ENCODE data around the gene SNX20.

SNX20 gene

DNA sequence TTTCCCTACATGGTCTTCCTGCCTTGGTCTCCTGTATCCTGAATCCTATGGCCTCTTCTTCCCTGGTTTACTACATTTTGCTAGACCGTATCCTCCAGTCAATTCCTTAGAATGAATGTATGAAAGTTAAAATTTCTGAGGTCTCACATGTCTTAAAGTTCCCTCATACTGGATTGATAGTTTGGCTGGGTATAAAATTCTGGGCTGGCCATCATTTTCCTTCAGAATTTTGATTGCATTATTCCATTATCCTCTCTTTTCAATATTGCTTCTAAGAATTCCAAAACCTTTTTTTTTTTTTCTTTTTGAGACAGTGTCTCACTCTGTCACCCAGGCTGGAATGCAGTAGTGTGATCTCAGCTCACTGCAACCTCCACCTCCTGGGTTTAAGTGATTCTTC, 23.1 kb upstream of the SNX20 start:
- no peak for TF ChIP-seq EZH2phosphoT487 (IDR thresholded peaks at IDR 0.05; ENCODE audit: low read depth)
- TF ChIP-seq, protein P1, sequence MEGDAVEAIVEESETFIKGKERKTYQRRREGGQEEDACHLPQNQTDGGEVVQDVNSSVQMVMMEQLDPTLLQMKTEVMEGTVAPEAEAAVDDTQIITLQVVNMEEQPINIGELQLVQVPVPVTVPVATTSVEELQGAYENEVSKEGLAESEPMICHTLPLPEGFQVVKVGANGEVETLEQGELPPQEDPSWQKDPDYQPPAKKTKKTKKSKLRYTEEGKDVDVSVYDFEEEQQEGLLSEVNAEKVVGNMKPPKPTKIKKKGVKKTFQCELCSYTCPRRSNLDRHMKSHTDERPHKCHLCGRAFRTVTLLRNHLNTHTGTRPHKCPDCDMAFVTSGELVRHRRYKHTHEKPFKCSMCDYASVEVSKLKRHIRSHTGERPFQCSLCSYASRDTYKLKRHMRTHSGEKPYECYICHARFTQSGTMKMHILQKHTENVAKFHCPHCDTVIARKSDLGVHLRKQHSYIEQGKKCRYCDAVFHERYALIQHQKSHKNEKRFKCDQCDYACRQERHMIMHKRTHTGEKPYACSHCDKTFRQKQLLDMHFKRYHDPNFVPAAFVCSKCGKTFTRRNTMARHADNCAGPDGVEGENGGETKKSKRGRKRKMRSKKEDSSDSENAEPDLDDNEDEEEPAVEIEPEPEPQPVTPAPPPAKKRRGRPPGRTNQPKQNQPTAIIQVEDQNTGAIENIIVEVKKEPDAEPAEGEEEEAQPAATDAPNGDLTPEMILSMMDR (IDR thresholded peaks at IDR 0.05; ENCODE audit: low read depth, low read length), result no peak
- no peak overlapping the region for H3K27ac ChIP-seq (ENCODE audit: low read length)
- no peak overlapping the region for H3K4me2 ChIP-seq (ENCODE audit: low read length)
- no peaks in the 10 kb centered on the region for H3K79me2 ChIP-seq (ENCODE audit: low read length)
- peaks cover 24% of the 10 kb centered on the region for H3K36me3 ChIP-seq (replicated peaks; ENCODE audit: low read depth, low read length)
- peaks cover 22% of the 10 kb centered on the region for H3K9me3 ChIP-seq (ENCODE audit: insufficient read depth, low read length)
- no peaks in the 10 kb centered on the region for H4K20me1 ChIP-seq (ENCODE audit: insufficient read depth, low read length)
- no peak overlapping the region for H3K9ac ChIP-seq (ENCODE audit: low read length)
- no peaks in the 10 kb centered on the region for H3K27me3 ChIP-seq (ENCODE audit: low read depth, low read length)
- no peak overlapping the region for H3K4me3 ChIP-seq (ENCODE audit: low read length)
- no peak overlapping the region for H2AFZ ChIP-seq (ENCODE audit: low read depth, low read length)
- H3K4me1 ChIP-seq (ENCODE audit: low read length), result peaks cover 32% of the 10 kb centered on the region

DNA sequence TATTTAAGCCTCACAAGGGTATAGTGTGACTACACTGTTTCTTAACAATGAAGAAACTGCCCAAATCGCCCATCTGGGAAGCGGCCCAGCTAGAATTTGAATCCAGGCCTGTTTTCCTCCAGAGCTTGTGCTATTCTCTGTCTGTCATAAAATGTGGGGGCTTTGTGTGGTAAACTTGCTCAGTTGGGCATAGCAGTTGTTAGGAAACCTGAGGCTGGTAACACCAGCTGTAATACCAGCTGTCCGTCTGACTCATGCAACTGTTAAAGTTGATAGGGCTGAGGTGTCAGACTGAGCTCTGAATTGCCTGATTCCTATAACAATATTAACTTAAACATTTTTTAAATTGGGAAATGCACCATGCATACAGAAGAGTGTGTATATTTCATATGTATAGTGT, 21.6 kb upstream of the SNX20 start:
- H3K4me3 ChIP-seq (ENCODE audit: low read length), result no peak overlapping the region

DNA sequence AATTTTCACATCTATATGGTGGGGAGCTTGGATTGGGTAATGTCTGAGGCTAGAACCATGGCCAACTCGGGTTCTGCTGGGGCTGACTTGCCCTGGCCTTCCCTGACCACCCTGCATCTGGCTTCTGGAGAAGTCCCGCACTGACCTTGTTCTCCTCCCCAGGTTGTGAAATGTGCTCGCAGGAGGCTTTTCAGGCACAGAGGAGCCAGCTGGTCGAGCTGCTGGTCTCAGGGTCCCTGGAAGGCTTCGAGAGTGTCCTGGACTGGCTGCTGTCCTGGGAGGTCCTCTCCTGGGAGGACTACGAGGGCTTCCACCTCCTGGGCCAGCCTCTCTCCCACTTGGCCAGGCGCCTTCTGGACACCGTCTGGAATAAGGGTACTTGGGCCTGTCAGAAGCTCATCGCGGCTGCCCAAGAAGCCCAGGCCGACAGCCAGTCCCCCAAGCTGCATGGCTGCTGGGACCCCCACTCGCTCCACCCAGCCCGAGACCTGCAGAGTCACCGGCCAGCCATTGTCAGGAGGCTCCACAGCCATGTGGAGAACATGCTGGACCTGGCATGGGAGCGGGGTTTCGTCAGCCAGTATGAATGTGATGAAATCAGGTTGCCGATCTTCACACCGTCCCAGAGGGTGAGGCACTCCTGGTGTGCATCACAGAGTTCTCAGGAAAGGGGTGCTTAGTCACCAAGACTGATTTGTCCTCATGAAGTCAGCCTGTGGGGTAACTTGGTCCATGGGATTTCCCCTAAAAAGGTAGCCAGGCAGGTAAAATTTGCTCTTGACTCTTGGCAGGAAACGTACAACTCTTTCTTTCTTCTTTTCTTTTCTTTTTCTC, 18.4 kb upstream of the SNX20 start:
- no peaks in the 10 kb centered on the region for H3K27me3 ChIP-seq (ENCODE audit: low read depth, low read length)
- no peak overlapping the region for H3K4me3 ChIP-seq (ENCODE audit: low read length)
- no peak overlapping the region for H2AFZ ChIP-seq (ENCODE audit: low read depth, low read length)
- no peaks in the 10 kb centered on the region for H4K20me1 ChIP-seq (ENCODE audit: insufficient read depth, low read length)
- no peak overlapping the region for H3K4me2 ChIP-seq (ENCODE audit: low read length)
- no peak overlapping the region for H3K27ac ChIP-seq (ENCODE audit: low read length)
- H3K9me3 ChIP-seq (ENCODE audit: insufficient read depth, low read length), result peaks cover 9% of the 10 kb centered on the region; the same call in 1 of the 2 replicates
- no peak overlapping the region for H3K9ac ChIP-seq (ENCODE audit: low read length)
- TF ChIP-seq, protein P1 (IDR thresholded peaks at IDR 0.05; ENCODE audit: low read depth, low read length), result no peak
- TF ChIP-seq EZH2phosphoT487 (IDR thresholded peaks at IDR 0.05; ENCODE audit: low read depth), result no peak
- H3K36me3 ChIP-seq (replicated peaks; ENCODE audit: low read depth, low read length), result peaks cover 11% of the 10 kb centered on the region
- H3K79me2 ChIP-seq (ENCODE audit: low read length), result no peaks in the 10 kb centered on the region
- H3K4me1 ChIP-seq (ENCODE audit: low read length), result peaks cover 45% of the 10 kb centered on the region

More for the DNA sequence above, 21.6 kb upstream of the SNX20 start:
- no peak overlapping the region for H3K4me2 ChIP-seq (ENCODE audit: low read length)
- peaks cover 33% of the 10 kb centered on the region for H3K4me1 ChIP-seq (ENCODE audit: low read length)
- no peak overlapping the region for H2AFZ ChIP-seq (ENCODE audit: low read depth, low read length)
- H3K27me3 ChIP-seq (ENCODE audit: low read depth, low read length), result no peaks in the 10 kb centered on the region
- no peaks in the 10 kb centered on the region for H3K79me2 ChIP-seq (ENCODE audit: low read length)
- H3K9me3 ChIP-seq (ENCODE audit: insufficient read depth, low read length), result peaks cover 22% of the 10 kb centered on the region
- TF ChIP-seq, protein P1 (IDR thresholded peaks at IDR 0.05; ENCODE audit: low read depth, low read length), result no peak
- TF ChIP-seq EZH2phosphoT487 (IDR thresholded peaks at IDR 0.05; ENCODE audit: low read depth), result no peak
- no peak overlapping the region for H3K9ac ChIP-seq (ENCODE audit: low read length)
- no peaks in the 10 kb centered on the region for H4K20me1 ChIP-seq (ENCODE audit: insufficient read depth, low read length)
- H3K36me3 ChIP-seq (replicated peaks; ENCODE audit: low read depth, low read length), result peaks cover 24% of the 10 kb centered on the region
- H3K27ac ChIP-seq (ENCODE audit: low read length), result no peak overlapping the region

DNA sequence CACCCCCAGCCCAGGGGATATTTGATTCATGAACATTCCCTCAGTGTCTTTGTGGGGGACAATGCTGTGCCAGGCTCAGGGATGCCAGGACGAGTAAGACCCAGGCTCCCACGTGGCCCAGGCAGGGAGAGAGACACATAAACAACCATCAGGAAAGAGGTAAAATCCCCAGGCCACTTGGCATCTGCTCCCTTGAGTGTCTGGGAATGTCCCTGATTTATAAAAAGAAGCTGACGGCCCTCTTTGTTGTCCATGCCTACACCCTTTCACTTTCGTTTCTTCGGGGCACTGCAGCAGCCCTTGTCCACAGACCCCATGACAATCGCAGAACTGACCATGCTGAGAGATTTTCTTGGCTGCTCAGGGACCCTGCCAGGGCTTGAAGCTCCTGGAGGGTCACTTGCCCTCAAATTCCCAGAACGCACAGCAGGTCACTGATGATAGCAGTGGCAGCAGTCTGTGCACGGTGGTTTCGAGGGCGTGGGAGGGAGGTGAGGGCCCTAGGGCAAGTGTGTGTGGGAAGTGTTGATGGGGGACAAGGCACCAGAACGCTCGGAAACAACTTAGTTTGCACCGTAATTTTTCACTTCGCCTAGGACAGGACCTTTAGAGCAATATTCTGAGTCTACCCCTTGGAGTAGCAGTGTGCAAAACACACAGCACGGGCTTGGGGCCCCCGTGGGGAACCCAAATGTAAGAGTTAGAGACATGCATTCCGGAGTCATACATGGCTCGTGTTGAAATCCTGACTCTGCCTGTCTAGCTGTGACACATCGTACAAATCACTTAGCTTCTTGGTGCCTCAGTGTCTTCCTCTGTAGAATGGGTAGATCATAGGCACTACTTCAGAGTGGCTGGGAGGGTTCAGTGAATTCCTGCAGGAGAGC, 17.0 kb upstream of the SNX20 start:
- H3K9ac ChIP-seq (ENCODE audit: low read length), result peak overlapping the region; percentile 46
- H3K27ac ChIP-seq (ENCODE audit: low read length), result peak overlapping the region; percentile 35
- H3K4me2 ChIP-seq (ENCODE audit: low read length), result peak overlapping the region; percentile 89
- H3K4me3 ChIP-seq (ENCODE audit: low read length), result peak overlapping the region; percentile 65
- H3K36me3 ChIP-seq (replicated peaks; ENCODE audit: low read depth, low read length), result peaks cover 4% of the 10 kb centered on the region
- H3K4me1 ChIP-seq (ENCODE audit: low read length), result peaks cover 55% of the 10 kb centered on the region
- H3K9me3 ChIP-seq (ENCODE audit: insufficient read depth, low read length), result no peaks in the 10 kb centered on the region
- no peaks in the 10 kb centered on the region for H3K79me2 ChIP-seq (ENCODE audit: low read length)
- peak overlapping the region; percentile 81 for H2AFZ ChIP-seq (ENCODE audit: low read depth, low read length)
- TF ChIP-seq EZH2phosphoT487 (IDR thresholded peaks at IDR 0.05; ENCODE audit: low read depth), result no peak
- TF ChIP-seq, protein P1 (IDR thresholded peaks at IDR 0.05; ENCODE audit: low read depth, low read length), result no peak
- no peaks in the 10 kb centered on the region for H4K20me1 ChIP-seq (ENCODE audit: insufficient read depth, low read length)
- H3K27me3 ChIP-seq (ENCODE audit: low read depth, low read length), result no peaks in the 10 kb centered on the region

All from OCI-LY3 (cell line).